Activated B cell treated with CpG ODN at 0.5 μM for 24 hours (primary cell): ENCODE results near the gene HSBP1L1. TPM values are rescaled to one million over a fixed set of nuclear protein-coding genes. Genes with fewer than 3 reads are reported as not detected.

Experiments used
- ATAC-seq: fragments of 200-7000 bp; cut with Tn5 transposase; one replicate; pipeline ENCODE4 v1.10.0; 2021; ENCODE audit warnings: low read depth, mild to moderate bottlenecking, moderate library complexity
- CTCF ChIA-PET: fragments of 350-600 bp; sonication (Branson Sonifier 250); formaldehyde crosslinking; loops from one replicate; lab custom pipeline; 2021; ENCODE audit warnings: antibody characterized with exemption; lab: Charles Lee
- POLR2A ChIA-PET: fragments of 350-600 bp; sonication (Branson Sonifier 250); formaldehyde crosslinking; loops from one replicate; lab custom pipeline; 2021; ENCODE audit warnings: antibody characterized with exemption; lab: Charles Lee
- DNase-seq: peaks from one replicate; pipeline ENCODE4 v3.0.0; 2022
- H3K27ac Mint-ChIP-seq: one replicate; pipeline ENCODE4 v1.8.0; 2020; ENCODE audit warnings: mixed read lengths
- H3K27me3 Mint-ChIP-seq: one replicate; pipeline ENCODE4 v1.8.0; 2021; ENCODE audit warnings: mixed read lengths
- H3K36me3 Mint-ChIP-seq: one replicate; pipeline ENCODE4 v1.8.0; 2021; ENCODE audit warnings: low read depth, mixed read lengths
- H3K4me1 Mint-ChIP-seq: one replicate; pipeline ENCODE4 v1.8.0; 2021; ENCODE audit warnings: mixed read lengths
- H3K4me3 Mint-ChIP-seq: one replicate; pipeline ENCODE4 v1.8.0; 2020; ENCODE audit warnings: mild to moderate bottlenecking, mixed read lengths
- H3K9me3 Mint-ChIP-seq: one replicate; pipeline ENCODE4 v1.8.0; 2020; ENCODE audit warnings: mixed read lengths
- intact Hi-C: fragments of 100-400 bp; cut with micrococcal nuclease; formaldehyde crosslinking; loops from one replicate; pipeline ENCODE4 v1.15.1; 2024
- total RNA-seq: library from RNA; stranded (reverse); gene quantifications from 2 replicates; pipeline ENCODE4 v1.2.3, GENCODE V29; 2022
- TF ChIP-seq, protein P1 (sequence below): fragments of 200-600 bp; IDR thresholded peaks from one replicate; pipeline ENCODE4 v1.8.0; 2022; ENCODE audit warnings: antibody characterized with exemption, mild to moderate bottlenecking

Gene HSBP1L1
- total RNA-seq, 1 donor from 2014 or later = 2.5 TPM

DNA sequence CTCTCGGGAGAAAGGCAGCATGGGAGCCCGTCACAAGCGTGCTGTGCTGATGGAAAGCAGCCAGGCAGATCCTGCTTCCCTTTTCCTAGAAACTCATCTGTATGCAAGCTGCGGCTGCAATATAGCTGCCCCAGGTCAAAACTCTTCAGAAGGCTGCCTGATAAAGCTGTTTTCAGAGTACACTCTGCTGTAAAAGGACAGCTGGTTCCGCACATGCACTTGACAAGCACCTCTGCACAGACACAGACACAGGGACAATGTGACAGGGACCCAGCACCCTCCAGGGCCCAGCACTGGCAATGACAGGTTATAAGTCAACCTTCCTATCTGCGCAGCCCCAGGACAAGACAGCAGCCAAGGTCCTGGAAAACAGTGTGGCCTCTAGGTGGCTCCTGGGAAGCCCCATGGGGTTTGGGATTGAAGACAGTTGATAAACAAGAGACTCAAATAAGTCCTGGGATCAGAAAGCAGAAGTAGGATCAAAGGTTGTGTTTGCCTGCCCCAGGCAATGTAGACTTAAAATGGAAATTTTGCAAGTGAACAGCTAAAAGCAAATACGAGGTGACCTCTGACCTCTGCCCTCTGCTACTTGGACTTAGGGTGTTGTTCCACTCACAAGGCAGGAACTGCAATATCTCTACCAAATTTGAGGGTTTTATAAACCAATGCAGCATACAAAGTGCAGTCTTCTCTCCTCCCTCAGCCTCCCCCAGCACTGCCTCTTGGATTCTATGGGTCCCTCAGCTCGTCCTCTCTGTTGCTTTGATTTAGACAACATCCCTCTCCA, 29.9 kb upstream of the HSBP1L1 start:
- H3K27me3 Mint-ChIP-seq = no peaks in the 10 kb centered on the region
- intact Hi-C loops = no loop called here
- ATAC-seq = no peak
- ChIA-PET CTCF (no interaction called here), POLR2A (interaction anchor here (1.3 kb wide), 1 partner anchor 53 kb away, joined by 3 read pairs; no protein-coding TSS in a partner anchor)
- H3K4me3 Mint-ChIP-seq = no peak overlapping the region
- TF ChIP-seq, protein P1, sequence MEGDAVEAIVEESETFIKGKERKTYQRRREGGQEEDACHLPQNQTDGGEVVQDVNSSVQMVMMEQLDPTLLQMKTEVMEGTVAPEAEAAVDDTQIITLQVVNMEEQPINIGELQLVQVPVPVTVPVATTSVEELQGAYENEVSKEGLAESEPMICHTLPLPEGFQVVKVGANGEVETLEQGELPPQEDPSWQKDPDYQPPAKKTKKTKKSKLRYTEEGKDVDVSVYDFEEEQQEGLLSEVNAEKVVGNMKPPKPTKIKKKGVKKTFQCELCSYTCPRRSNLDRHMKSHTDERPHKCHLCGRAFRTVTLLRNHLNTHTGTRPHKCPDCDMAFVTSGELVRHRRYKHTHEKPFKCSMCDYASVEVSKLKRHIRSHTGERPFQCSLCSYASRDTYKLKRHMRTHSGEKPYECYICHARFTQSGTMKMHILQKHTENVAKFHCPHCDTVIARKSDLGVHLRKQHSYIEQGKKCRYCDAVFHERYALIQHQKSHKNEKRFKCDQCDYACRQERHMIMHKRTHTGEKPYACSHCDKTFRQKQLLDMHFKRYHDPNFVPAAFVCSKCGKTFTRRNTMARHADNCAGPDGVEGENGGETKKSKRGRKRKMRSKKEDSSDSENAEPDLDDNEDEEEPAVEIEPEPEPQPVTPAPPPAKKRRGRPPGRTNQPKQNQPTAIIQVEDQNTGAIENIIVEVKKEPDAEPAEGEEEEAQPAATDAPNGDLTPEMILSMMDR = no peak
- peaks cover 92% of the 10 kb centered on the region for H3K36me3 Mint-ChIP-seq
- peaks cover 2% of the 10 kb centered on the region for H3K4me1 Mint-ChIP-seq
- peaks cover 40% of the 10 kb centered on the region for H3K9me3 Mint-ChIP-seq
- no peak overlapping the region for H3K27ac Mint-ChIP-seq
- DNase-seq = no peak

DNA sequence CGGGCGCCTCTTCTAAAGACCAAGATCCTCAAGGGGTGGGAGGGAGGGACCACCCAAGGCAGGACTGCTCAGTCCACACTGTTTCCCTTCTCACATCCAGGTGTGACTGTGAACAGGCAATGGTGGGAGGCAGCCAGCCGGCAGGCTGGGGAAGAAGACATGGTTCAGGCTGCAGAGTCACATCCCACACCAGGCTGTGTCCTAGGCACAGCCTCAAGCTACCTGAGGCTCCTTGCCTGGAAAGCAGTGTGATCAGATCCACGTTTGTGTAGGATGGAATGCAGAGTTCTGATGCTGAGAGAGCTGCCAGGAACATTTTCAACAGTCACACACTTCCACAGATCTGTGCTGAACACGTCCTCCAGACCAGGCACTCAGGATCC, 29.4 kb upstream of the HSBP1L1 start:
- TF ChIP-seq, protein P1 = no peak
- Mint-ChIP-seq H3K4me1 (peaks cover 2% of the 10 kb centered on the region), H3K27ac (no peak overlapping the region), H3K27me3 (no peaks in the 10 kb centered on the region), H3K36me3 (peaks cover 92% of the 10 kb centered on the region), H3K4me3 (no peak overlapping the region), H3K9me3 (peaks cover 34% of the 10 kb centered on the region)
- ATAC-seq (no peak), DNase-seq (no peak)
- intact Hi-C loops = no loop called here
- POLR2A ChIA-PET = no interaction called here
- CTCF ChIA-PET = no interaction called here

DNA sequence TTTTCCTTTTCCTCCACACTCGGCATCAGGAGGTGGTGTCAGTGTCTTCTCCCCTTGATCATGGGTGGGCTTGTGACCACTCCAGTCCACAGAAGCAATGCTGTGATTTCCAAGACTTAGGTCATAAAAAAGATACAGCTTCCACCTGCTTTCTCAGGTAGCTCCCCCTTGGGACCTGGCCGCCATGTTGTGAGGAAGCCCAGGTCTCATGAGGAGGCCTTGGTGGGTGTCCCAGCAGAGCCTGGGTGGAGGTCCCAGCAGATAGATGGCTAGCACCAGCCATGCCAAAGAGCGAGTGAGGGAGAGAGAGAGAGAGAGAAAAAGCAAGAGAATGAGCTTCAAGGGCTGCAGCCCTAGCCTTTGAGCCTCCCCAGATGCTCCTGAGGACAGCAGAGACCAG, 28.9 kb upstream of the HSBP1L1 start:
- DNase-seq (no peak), ATAC-seq (no peak)
- H3K9me3 Mint-ChIP-seq = peaks cover 34% of the 10 kb centered on the region
- H3K4me1 Mint-ChIP-seq = peaks cover 2% of the 10 kb centered on the region
- ChIA-PET POLR2A (no interaction called here), CTCF (no interaction called here)
- no peak overlapping the region for H3K27ac Mint-ChIP-seq
- intact Hi-C loops = no loop called here
- H3K27me3 Mint-ChIP-seq = no peaks in the 10 kb centered on the region
- peaks cover 94% of the 10 kb centered on the region for H3K36me3 Mint-ChIP-seq
- TF ChIP-seq, protein P1 = no peak
- H3K4me3 Mint-ChIP-seq = no peak overlapping the region

DNA sequence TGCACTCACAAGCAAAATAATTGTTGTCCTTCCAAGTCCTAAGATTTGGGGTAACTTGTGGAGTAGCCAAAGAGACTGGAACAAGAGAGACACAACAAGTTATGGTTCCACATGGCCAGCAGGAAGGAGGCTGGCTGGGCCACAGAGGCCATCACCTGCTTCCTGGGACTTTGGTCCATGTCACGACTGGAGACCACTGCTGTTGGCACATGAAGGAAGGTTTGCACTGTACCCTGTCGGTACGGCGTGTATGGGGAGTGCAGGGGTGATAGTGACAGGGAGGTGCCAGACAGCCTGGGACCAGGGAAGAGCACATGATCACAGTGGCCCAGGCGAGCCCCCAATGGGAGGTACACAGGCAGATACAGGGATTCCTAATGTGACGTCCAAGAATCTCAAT, 28.5 kb upstream of the HSBP1L1 start:
- ATAC-seq = no peak
- ChIA-PET POLR2A (no interaction called here), CTCF (no interaction called here)
- TF ChIP-seq, protein P1 = no peak
- no peak overlapping the region for H3K4me3 Mint-ChIP-seq
- H3K27me3 Mint-ChIP-seq = no peaks in the 10 kb centered on the region
- H3K9me3 Mint-ChIP-seq = peaks cover 34% of the 10 kb centered on the region
- peaks cover 96% of the 10 kb centered on the region for H3K36me3 Mint-ChIP-seq
- intact Hi-C loops = no loop called here
- DNase-seq = no peak
- H3K4me1 Mint-ChIP-seq = peaks cover 2% of the 10 kb centered on the region
- H3K27ac Mint-ChIP-seq = no peak overlapping the region

DNA sequence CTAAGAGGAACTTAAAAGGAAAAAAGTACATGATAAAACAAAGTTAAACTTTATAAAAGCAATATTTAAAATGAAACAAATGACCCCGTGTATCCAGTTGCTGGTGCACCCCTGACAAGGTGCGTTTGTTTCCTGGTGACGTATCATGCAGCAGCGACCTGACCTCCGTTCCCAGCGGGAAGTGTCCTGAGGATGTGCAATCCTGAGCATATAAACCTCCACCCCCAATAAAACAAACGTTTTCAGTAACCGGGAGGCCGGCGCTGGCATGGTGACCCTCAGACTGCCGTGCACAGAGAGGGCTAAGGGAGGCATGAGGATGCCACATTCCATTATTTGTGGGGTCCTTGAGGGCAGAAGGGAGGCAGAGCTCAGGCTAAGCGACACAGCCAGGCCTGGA, 27.8 kb upstream of the HSBP1L1 start:
- Mint-ChIP-seq H3K27ac (no peak overlapping the region), H3K4me3 (no peak overlapping the region), H3K27me3 (no peaks in the 10 kb centered on the region), H3K9me3 (peaks cover 29% of the 10 kb centered on the region), H3K4me1 (peaks cover 2% of the 10 kb centered on the region), H3K36me3 (peaks cover 96% of the 10 kb centered on the region)
- TF ChIP-seq, protein P1 = no peak
- DNase-seq (peak; percentile 4), ATAC-seq (no peak)
- POLR2A ChIA-PET = no interaction called here
- CTCF ChIA-PET = no interaction called here
- intact Hi-C loops = no loop called here
